Activated naive CD4-positive, alpha-beta T cell treated with anti-CD3 and anti-CD28 coated beads for 36 hours (primary cell): ENCODE data around the gene TMEM63A. TPM values are rescaled to one million over a fixed set of nuclear protein-coding genes. Genes with fewer than 3 reads are reported as not detected.
A peak's percentile ranks its signal among the peaks of the same experiment; 100 is the strongest.
"Not testable (repeated sequence)": the region's sequence is repeated elsewhere in the genome, so short reads cannot be mapped to it uniquely, and the experiment has no call there.

Source experiments
- CTCF ChIA-PET: fragments of 350-600 bp; sonication (Branson Sonifier 250); formaldehyde crosslinking; loops from one replicate; lab custom pipeline; 2021; ENCODE audit warnings: antibody characterized with exemption; lab: Charles Lee
- DNase-seq: peaks from one replicate; pipeline ENCODE4 v3.0.0-alpha.2; 2020
- H3K27ac Mint-ChIP-seq: one replicate; pipeline ENCODE4 v1.8.0; 2021; ENCODE audit warnings: mild to moderate bottlenecking, mixed read lengths
- H3K27me3 Mint-ChIP-seq: one replicate; pipeline ENCODE4 v1.8.0; 2021; ENCODE audit warnings: low read depth, mixed read lengths
- H3K36me3 Mint-ChIP-seq: one replicate; pipeline ENCODE4 v1.8.0; 2021; ENCODE audit warnings: low read depth, mixed read lengths
- H3K4me1 Mint-ChIP-seq: one replicate; pipeline ENCODE4 v1.8.0; 2021; ENCODE audit warnings: low read depth, mixed read lengths
- H3K4me3 Mint-ChIP-seq: one replicate; pipeline ENCODE4 v1.8.0; 2021; ENCODE audit warnings: mild to moderate bottlenecking, moderate library complexity, mixed read lengths
- H3K9me3 Mint-ChIP-seq: one replicate; pipeline ENCODE4 v1.8.0; 2021; ENCODE audit warnings: mixed read lengths
- intact Hi-C: fragments of 100-400 bp; cut with micrococcal nuclease; formaldehyde crosslinking; loops from one replicate; pipeline ENCODE4 v1.15.1; 2023
- total RNA-seq, 2 experiments: library from RNA; stranded (reverse); gene quantifications; one replicate each; pipeline ENCODE4 v1.2.3, GENCODE V29; 2021

TMEM63A gene
- total RNA-seq, 2 experiments from 2014 or later = 34.3 to 34.7 TPM

GRCh38 chr1:225888898-225889601 is 6.9 kb upstream of the TMEM63A start, which contains the start of gene LEFTY1:
Gene LEFTY1 (minus strand): TSS chr1:225889146. CDS start chr1:225889066, 80 bp downstream.
- no peaks in the 10 kb centered on the region for H3K9me3 Mint-ChIP-seq

GRCh38 chr1:225888289-225888897 is 6.2 kb upstream of the TMEM63A start:
- intact Hi-C loops = no loop called here
- CTCF ChIA-PET = no interaction called here
- H3K27me3 Mint-ChIP-seq = no peaks in the 10 kb centered on the region
- H3K36me3 Mint-ChIP-seq = no peaks in the 10 kb centered on the region
- DNase-seq = no peak
- no peak overlapping the region for H3K4me3 Mint-ChIP-seq
- H3K27ac Mint-ChIP-seq = no peak overlapping the region
- peaks cover 13% of the 10 kb centered on the region for H3K4me1 Mint-ChIP-seq
- no peaks in the 10 kb centered on the region for H3K9me3 Mint-ChIP-seq

More at GRCh38 chr1:225888898-225889601, 6.9 kb upstream of the TMEM63A start, which contains the start of gene LEFTY1:
- Mint-ChIP-seq H3K27ac (no peak within 1 kb of the TSS), H3K36me3 (no peaks in the 10 kb centered on the region), H3K4me3 (no peak within 1 kb of the TSS), H3K27me3 (no peaks in the 10 kb centered on the region), H3K4me1 (peaks cover 8% of the 10 kb centered on the region)
- CTCF ChIA-PET = interaction anchor here (0.7 to 1.2 kb wide), 3 partner anchors 11 to 415 kb away, joined by 3 to 4 read pairs (median 4); no protein-coding TSS in a partner anchor
- no peak for DNase-seq
- intact Hi-C loops = no loop called here

- H3K4me3 Mint-ChIP-seq, H3K27me3 Mint-ChIP-seq, intact Hi-C loops, H3K36me3 Mint-ChIP-seq, H3K9me3 Mint-ChIP-seq, H3K27ac Mint-ChIP-seq, DNase-seq: not testable (repeated sequence)
- CTCF ChIA-PET = interaction anchor here (1.0 to 1.5 kb wide), 2 partner anchors 23 to 110 kb away, joined by 3 to 5 read pairs; partner anchors contain the start of gene SRP9
- H3K4me1 Mint-ChIP-seq = peaks cover 16% of the 10 kb centered on the region
Measured at GRCh38 chr1:225887554-225888288, 5.5 kb upstream of the TMEM63A start.

- H3K4me3 Mint-ChIP-seq = no peak overlapping the region
- peaks cover 16% of the 10 kb centered on the region for H3K4me1 Mint-ChIP-seq
- peaks cover 2% of the 10 kb centered on the region for H3K36me3 Mint-ChIP-seq
- H3K27me3 Mint-ChIP-seq = no peaks in the 10 kb centered on the region
- DNase-seq = no peak
- intact Hi-C loops = no loop called here
- H3K27ac Mint-ChIP-seq = no peak overlapping the region
- H3K9me3 Mint-ChIP-seq = no peaks in the 10 kb centered on the region
- CTCF ChIA-PET = interaction anchor here (1.0 to 1.5 kb wide), 2 partner anchors 24 to 109 kb away, joined by 3 to 5 read pairs; partner anchors contain the start of gene SRP9
Measured at GRCh38 chr1:225887030-225887314, 4.8 kb upstream of the TMEM63A start.

- peaks cover 16% of the 10 kb centered on the region for H3K4me1 Mint-ChIP-seq
- no peak overlapping the region for H3K4me3 Mint-ChIP-seq
- H3K36me3 Mint-ChIP-seq = peaks cover 2% of the 10 kb centered on the region
- CTCF ChIA-PET = interaction anchor here (1.0 to 1.5 kb wide), 2 partner anchors 24 to 109 kb away, joined by 3 to 5 read pairs; partner anchors contain the start of gene SRP9
- intact Hi-C loops = no loop called here
- no peak for DNase-seq
- no peaks in the 10 kb centered on the region for H3K9me3 Mint-ChIP-seq
- no peaks in the 10 kb centered on the region for H3K27me3 Mint-ChIP-seq
- no peak overlapping the region for H3K27ac Mint-ChIP-seq
Measured at GRCh38 chr1:225886159-225887029, 4.2 kb upstream of the TMEM63A start.

GRCh38 chr1:225885336-225885735 is 3.2 kb upstream of the TMEM63A start:
- DNase-seq = no peak
- no peaks in the 10 kb centered on the region for H3K9me3 Mint-ChIP-seq
- intact Hi-C loops = no loop called here
- peaks cover 23% of the 10 kb centered on the region for H3K4me1 Mint-ChIP-seq
- H3K27me3 Mint-ChIP-seq = no peaks in the 10 kb centered on the region
- H3K27ac Mint-ChIP-seq = no peak overlapping the region
- peaks cover 2% of the 10 kb centered on the region for H3K36me3 Mint-ChIP-seq
- H3K4me3 Mint-ChIP-seq = no peak overlapping the region
- CTCF ChIA-PET = interaction anchor here (1.7 kb wide), 1 partner anchor 26 kb away, joined by 4 read pairs; no protein-coding TSS in a partner anchor

- CTCF ChIA-PET = interaction anchor here (0.6 to 3.6 kb wide), 7 partner anchors 9 to 207 kb away, joined by 3 to 22 read pairs (median 6); partner anchors contain the start of gene SRP9
- H3K36me3 Mint-ChIP-seq = peaks cover 2% of the 10 kb centered on the region
- H3K4me1 Mint-ChIP-seq = peaks cover 39% of the 10 kb centered on the region
- H3K4me3 Mint-ChIP-seq = peak overlapping the region; percentile 92
- H3K27me3 Mint-ChIP-seq = no peaks in the 10 kb centered on the region
- DNase-seq = peak; percentile 41
- H3K9me3 Mint-ChIP-seq = no peaks in the 10 kb centered on the region
- intact Hi-C loops = loop anchor here (2.0 to 5.0 kb wide), 2 partner anchors 73 to 114 kb away; partner anchors contain the start of genes EPHX1 and SDE2
- peak overlapping the region; percentile 91 for H3K27ac Mint-ChIP-seq
Measured at GRCh38 chr1:225883616-225884265, 1.6 kb upstream of the TMEM63A start.

- Mint-ChIP-seq H3K27ac (peak overlapping the region; percentile 91), H3K4me3 (peak overlapping the region; percentile 92), H3K9me3 (no peaks in the 10 kb centered on the region), H3K27me3 (no peaks in the 10 kb centered on the region), H3K36me3 (peaks cover 2% of the 10 kb centered on the region), H3K4me1 (peaks cover 41% of the 10 kb centered on the region)
- DNase-seq = peak; percentile 60
- CTCF ChIA-PET = interaction anchor here (0.6 to 3.6 kb wide), 12 partner anchors 9 to 408 kb away, joined by 3 to 22 read pairs (median 6); partner anchors contain the start of gene SRP9
- intact Hi-C loops = loop anchor here (1.0 to 5.0 kb wide), 3 partner anchors 72 to 114 kb away; partner anchors contain the start of genes EPHX1, SDE2 and SRP9
Measured at GRCh38 chr1:225882694-225883615, 775 bp upstream of the TMEM63A start.

GRCh38 chr1:225881081-225881958 is 860 bp downstream of the TMEM63A start:
- H3K36me3 Mint-ChIP-seq = peaks cover 2% of the 10 kb centered on the region
- H3K27ac Mint-ChIP-seq = peak overlapping the region; percentile 87
- intact Hi-C loops = loop anchor here (1.0 to 5.0 kb wide), 7 partner anchors 15 to 181 kb away; partner anchors contain the start of genes H3-3A, PYCR2 and SDE2
- CTCF ChIA-PET = interaction anchor here (0.6 to 3.6 kb wide), 13 partner anchors 15 to 406 kb away, joined by 3 to 22 read pairs (median 4); partner anchors contain the start of gene SRP9
- peaks cover 55% of the 10 kb centered on the region for H3K4me1 Mint-ChIP-seq
- peak; percentile 66 for DNase-seq
- no peaks in the 10 kb centered on the region for H3K27me3 Mint-ChIP-seq
- H3K4me3 Mint-ChIP-seq = peak overlapping the region; percentile 92
- no peaks in the 10 kb centered on the region for H3K9me3 Mint-ChIP-seq
